ENCODE results near the gene CACNA1G.

- no peak for TF ChIP-seq CTCF (IDR thresholded peaks at IDR 0.05)
- no peak for TF ChIP-seq POLR2A (IDR thresholded peaks at IDR 0.05)
Measured at GRCh38 chr17:50538549-50539410, 21.7 kb upstream of the CACNA1G start.

Data from esophagus squamous epithelium (tissue), 4 donors.